H1 (cell line): ENCODE data around the gene DYNC1H1. TPM values are rescaled to one million over a fixed set of nuclear protein-coding genes. Genes with fewer than 3 reads are reported as not detected.
A peak's percentile ranks its signal among the peaks of the same experiment; 100 is the strongest.

Experiments used
- CTCF ChIA-PET: fragments of 300-600 bp; sonication (Branson Sonifier 250); formaldehyde crosslinking; loops from one replicate; lab custom pipeline; 2021; ENCODE audit not compliant: partially characterized antibody; lab: Charles Lee
- POLR2A ChIA-PET: fragments of 300-600 bp; sonication (Branson Sonifier 250); formaldehyde crosslinking; loops from one replicate; lab custom pipeline; 2021; ENCODE audit warnings: inconsistent platforms; ENCODE audit not compliant: partially characterized antibody; lab: Charles Lee
- DNase-seq, 2 experiments: peaks; one replicate each; pipeline versions ENCODE4 v3.0.0 to v3.0.0-alpha.2; 2010 to 2022; ENCODE audit warnings: low spot score in 2 of 2, low read depth in 1 of 2, mixed read lengths in 1 of 2
- FAIRE-seq: peaks from 2 replicates; lab custom pipeline; 2011; peaks lifted over from hg19 to GRCh38; lab: Jason Lieb, UNC
- H2AFZ ChIP-seq: 2 replicates; pipeline ENCODE4 v1.8.1; 2012; ENCODE audit warnings: low read length, inconsistent platforms
- H2AK5ac ChIP-seq: 2 replicates; pipeline ENCODE4 v1.6.1; 2013; ENCODE audit warnings: low read depth, low read length
- H2BK120ac ChIP-seq: replicated peaks from 2 replicates; pipeline ENCODE3; 2013; ENCODE audit warnings: low read depth, low read length, inconsistent platforms
- H2BK12ac ChIP-seq: 2 replicates; pipeline ENCODE4 v1.6.1; 2013; ENCODE audit warnings: low read depth, low read length
- H2BK15ac ChIP-seq: 2 replicates; pipeline ENCODE4 v1.6.1; 2013; ENCODE audit warnings: low read length
- H2BK20ac ChIP-seq: 2 replicates; pipeline ENCODE4 v1.6.1; 2013; ENCODE audit warnings: low read length
- H2BK5ac ChIP-seq: 2 replicates; pipeline ENCODE4 v1.6.1; 2013; ENCODE audit warnings: low read depth, low read length
- H3K14ac ChIP-seq: 2 replicates; pipeline ENCODE4 v1.6.1; 2013; ENCODE audit warnings: inconsistent platforms; ENCODE audit not compliant: insufficient read length
- H3K18ac ChIP-seq: 2 replicates; pipeline ENCODE4 v1.6.1; 2013; ENCODE audit warnings: low read length; ENCODE audit errors: extremely low read depth
- H3K23ac ChIP-seq: 2 replicates; pipeline ENCODE4 v1.6.1; 2013; ENCODE audit warnings: inconsistent platforms; ENCODE audit not compliant: insufficient read length
- H3K23me2 ChIP-seq: 2 replicates; pipeline ENCODE4 v1.6.1; 2013; ENCODE audit warnings: low read depth, low read length
- H3K27ac ChIP-seq: 2 replicates; pipeline ENCODE4 v1.6.1; 2011; ENCODE audit warnings: low read depth, low read length, inconsistent platforms
- H3K27me3 ChIP-seq, 4 experiments: replicated peaks in 1 of 4; 1 replicate in 1 of 4; 2 replicates in 3 of 4; pipeline versions ENCODE4 v1.6.1 to v1.8.1; 2011 to 2013; ENCODE audit warnings: low read length in 3 of 4, mild to moderate bottlenecking in 3 of 4, inconsistent platforms in 2 of 4, mixed read lengths in 2 of 4, moderate library complexity in 1 of 4; ENCODE audit not compliant: control insufficient read depth in 3 of 4, insufficient read depth in 3 of 4; ENCODE audit errors: extremely low read depth in 1 of 4
- H3K36me3 ChIP-seq, 4 experiments: 2 replicates each; pipeline versions ENCODE4 v1.6.1 to v1.8.1; 2011 to 2013; ENCODE audit warnings: mild to moderate bottlenecking in 4 of 4, low read length in 3 of 4, moderate library complexity in 2 of 4, control low read depth in 1 of 4, inconsistent platforms in 1 of 4; ENCODE audit not compliant: insufficient read depth in 4 of 4, control insufficient read depth in 2 of 4
- H3K4ac ChIP-seq: replicated peaks from 2 replicates; pipeline ENCODE3; 2013; ENCODE audit warnings: low read length, low read depth, mixed read lengths, inconsistent platforms; ENCODE audit not compliant: insufficient read length
- H3K4me1 ChIP-seq, 4 experiments: replicated peaks in 1 of 4; 1 replicate in 1 of 4; 2 replicates in 3 of 4; pipeline versions ENCODE4 v1.6.1 to v1.8.1; 2011 to 2013; ENCODE audit warnings: low read length in 3 of 4, inconsistent platforms in 2 of 4, mixed read lengths in 1 of 4; ENCODE audit not compliant: insufficient read depth in 4 of 4, control insufficient read depth in 3 of 4
- H3K4me2 ChIP-seq, 2 experiments: 2 replicates each; pipeline versions ENCODE4 v1.6.1 to v1.8.1; 2011 to 2013; ENCODE audit warnings: low read depth in 2 of 2, low read length in 2 of 2, control low read depth in 1 of 2, inconsistent platforms in 1 of 2, mild to moderate bottlenecking in 1 of 2; ENCODE audit not compliant: insufficient read depth in 1 of 2
- H3K4me3 ChIP-seq, 4 experiments: fragments of 200-600, 300-600 bp in 1 of 4; sonication (generic), shearing (Covaris generic), sonication (Bioruptor Twin) in 1 of 4; 2 replicates each; pipeline versions ENCODE4 v1.5.1 to v1.8.1; 2011 to 2016; ENCODE audit warnings: low read length in 4 of 4, low read depth in 3 of 4, control low read depth in 2 of 4, inconsistent platforms in 2 of 4, mild to moderate bottlenecking in 2 of 4, mixed read lengths in 1 of 4, moderate library complexity in 1 of 4; ENCODE audit not compliant: insufficient read depth in 2 of 4; ENCODE audit errors: extremely low read depth in 1 of 4
- H3K56ac ChIP-seq: replicated peaks from 2 replicates; pipeline ENCODE3; 2013; ENCODE audit warnings: low read depth, mild to moderate bottlenecking, mixed read lengths, low read length, inconsistent platforms; ENCODE audit not compliant: insufficient read length
- H3K79me1 ChIP-seq: 2 replicates; pipeline ENCODE4 v1.6.1; 2013; ENCODE audit warnings: low read depth, low read length, control low read depth
- H3K79me2 ChIP-seq, 2 experiments: 2 replicates each; pipeline versions ENCODE4 v1.6.1 to v1.8.1; 2012 to 2013; ENCODE audit warnings: low read length in 2 of 2, mild to moderate bottlenecking in 2 of 2, inconsistent platforms in 1 of 2; ENCODE audit not compliant: insufficient read depth in 2 of 2, control insufficient read depth in 1 of 2
- H3K9ac ChIP-seq, 4 experiments: replicated peaks in 1 of 4; 1 replicate in 1 of 4; 2 replicates in 3 of 4; pipeline versions ENCODE4 v1.6.1 to v1.8.1; 2011 to 2013; ENCODE audit warnings: low read depth in 3 of 4, low read length in 3 of 4, control low read depth in 2 of 4, mild to moderate bottlenecking in 2 of 4, moderate library complexity in 2 of 4, inconsistent platforms in 1 of 4; ENCODE audit errors: extremely low read depth in 1 of 4
- H3K9me3 ChIP-seq, 2 experiments: 2 replicates each; pipeline versions ENCODE4 v1.6.1 to v1.8.1; 2012 to 2013; ENCODE audit warnings: mild to moderate bottlenecking in 2 of 2, moderate library complexity in 2 of 2, control low read depth in 1 of 2, inconsistent platforms in 1 of 2, low read depth in 1 of 2, low read length in 1 of 2, mixed read lengths in 1 of 2; ENCODE audit not compliant: insufficient read depth in 2 of 2
- H4K20me1 ChIP-seq, 2 experiments: replicated peaks in 1 of 2; 2 replicates each; pipeline versions ENCODE3 to v1.8.1; 2011 to 2013; ENCODE audit warnings: inconsistent platforms in 2 of 2, low read length in 2 of 2, mild to moderate bottlenecking in 1 of 2; ENCODE audit not compliant: insufficient read depth in 2 of 2, control insufficient read depth in 1 of 2
- H4K5ac ChIP-seq: 2 replicates; pipeline ENCODE4 v1.6.1; 2013; ENCODE audit warnings: low read length, low read depth, mixed read lengths, inconsistent platforms; ENCODE audit not compliant: insufficient read length
- H4K8ac ChIP-seq: 2 replicates; pipeline ENCODE4 v1.8.0; 2013; ENCODE audit warnings: mild to moderate bottlenecking, moderate library complexity, low read length, inconsistent platforms; ENCODE audit not compliant: insufficient read depth; ENCODE audit errors: extremely low read depth
- H4K91ac ChIP-seq: replicated peaks from 2 replicates; pipeline ENCODE3; 2013; ENCODE audit warnings: low read length, mixed read lengths, inconsistent platforms; ENCODE audit not compliant: insufficient read length
- BCL11A ChIP-seq, 2 experiments: IDR thresholded peaks; one replicate each; pipeline ENCODE4 v1.6.1; 2011; ENCODE audit warnings: low read depth in 2 of 2, low read length in 2 of 2, mild to moderate bottlenecking in 2 of 2
- CEBPB ChIP-seq: IDR thresholded peaks from 2 replicates; pipeline ENCODE4 v1.6.1; 2012; ENCODE audit warnings: low read depth, low read length
- KDM4A ChIP-seq: IDR thresholded peaks from one replicate; pipeline ENCODE4 v1.7.1; 2012; ENCODE audit warnings: low read depth, mild to moderate bottlenecking, moderate library complexity, low read length, inconsistent platforms; ENCODE audit not compliant: severe bottlenecking
- SIN3A ChIP-seq, 2 experiments: IDR thresholded peaks in 1 of 2; conservative IDR thresholded peaks in 1 of 2; 2 replicates each; pipeline ENCODE4 v1.6.1; 2011 to 2012; ENCODE audit warnings: low read length in 2 of 2, improper control_type of control experiment in 1 of 2, low read depth in 1 of 2, mild to moderate bottlenecking in 1 of 2
- TBP ChIP-seq: IDR thresholded peaks from 2 replicates; pipeline ENCODE4 v1.6.1; 2011; ENCODE audit warnings: low read depth, low read length, improper control_type of control experiment
- WGBS, 2 experiments: shearing (Covaris generic) in 1 of 2; methylation state at CpG; one replicate each; pipeline versions ENCODE4 v1.1.6 to v1.1.7; 2013 to 2015; ENCODE audit warnings: low lambda C conversion rate in 2 of 2, mixed read lengths in 2 of 2, inconsistent platforms in 1 of 2, low coverage in 1 of 2, missing lambda C conversion rate in 1 of 2; ENCODE audit not compliant: insufficient replicate concordance in 2 of 2, insufficient coverage in 1 of 2, insufficient read length in 1 of 2; ENCODE audit errors: extremely low coverage in 1 of 2, missing lambda C conversion rate in 1 of 2; 5-methylcytosine and 5-hydroxymethylcytosine counted together
- polyA plus RNA-seq, 7 experiments: library from polyadenylated mRNA; depleted of rRNA in 3 of 7; stranded (reverse) in 5 of 7; unstranded in 2 of 7; fragments of >200 nt in 5 of 7; fragments of 200-250 nt in 2 of 7; gene quantifications; 1 replicate in 5 of 7; 2 replicates in 1 of 7; 4 replicates in 1 of 7; pipeline versions ENCODE4 v1.2.1 to v1.2.3, GENCODE V29; 2011 to 2013; ENCODE audit warnings: missing spikeins in 2 of 7, mixed read lengths in 2 of 7
- total RNA-seq: library from RNA; stranded (reverse); fragmentation: NEBNext Ultra II Directional; extraction: Animal tissue kit (Norgen Biotek cat#: 25700); gene quantifications from 2 replicates; pipeline ENCODE4 v1.2.1, GENCODE V29; 2021
- TF ChIP-seq, protein P1 (sequence below): IDR thresholded peaks from 2 replicates; pipeline ENCODE4 v1.6.1; 2012; ENCODE audit warnings: inconsistent platforms
- TF ChIP-seq, protein P2 (sequence below): IDR thresholded peaks from 2 replicates; pipeline ENCODE4 v1.6.1; 2011; ENCODE audit warnings: low read depth, mild to moderate bottlenecking, low read length; ENCODE audit not compliant: insufficient read depth
- TF ChIP-seq, protein P3 (sequence below), 3 experiments: IDR thresholded peaks; 1 replicate in 2 of 3; 2 replicates in 1 of 3; pipeline versions ENCODE4 v1.5.1 to v1.6.1; 2011; ENCODE audit warnings: low read length in 3 of 3, mild to moderate bottlenecking in 3 of 3, inconsistent platforms in 2 of 3, low read depth in 1 of 3, moderate library complexity in 1 of 3; ENCODE audit not compliant: insufficient read depth in 1 of 3; ENCODE audit errors: control extremely low read depth in 1 of 3

DYNC1H1 gene
- total and polyA plus RNA-seq, 2 of the 8 experiments (the other 6 are each of a cell fraction or from before 2014, with no cell fraction given): 238 to 387 TPM

- no peak for FAIRE-seq
- POLR2A ChIA-PET: interaction anchor here (0.6 to 2.1 kb wide), 12 partner anchors 9 to 343 kb away, joined by 3 to 7 read pairs (median 4); no protein-coding TSS in a partner anchor
- peak overlapping the region; percentile 85; the same call in 1 of the 2 replicates for H4K8ac ChIP-seq
- TF ChIP-seq, protein P1, sequence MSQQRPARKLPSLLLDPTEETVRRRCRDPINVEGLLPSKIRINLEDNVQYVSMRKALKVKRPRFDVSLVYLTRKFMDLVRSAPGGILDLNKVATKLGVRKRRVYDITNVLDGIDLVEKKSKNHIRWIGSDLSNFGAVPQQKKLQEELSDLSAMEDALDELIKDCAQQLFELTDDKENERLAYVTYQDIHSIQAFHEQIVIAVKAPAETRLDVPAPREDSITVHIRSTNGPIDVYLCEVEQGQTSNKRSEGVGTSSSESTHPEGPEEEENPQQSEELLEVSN: no peak
- TF ChIP-seq SIN3A (conservative IDR thresholded peaks at IDR 0.05 in 1 of 2, IDR thresholded peaks at IDR 0.05 in 1 of 2; ENCODE audit: low read depth in 1 of 2, low read length in 2 of 2) (no peak; a peak in 1 of 4 replicates), CEBPB (no peak), TBP (no peak), BCL11A (IDR thresholded peaks at IDR 0.05; ENCODE audit: low read depth in 2 of 2, low read length in 2 of 2) (no peak), KDM4A (peak; percentile 41)
- TF ChIP-seq, protein P2, sequence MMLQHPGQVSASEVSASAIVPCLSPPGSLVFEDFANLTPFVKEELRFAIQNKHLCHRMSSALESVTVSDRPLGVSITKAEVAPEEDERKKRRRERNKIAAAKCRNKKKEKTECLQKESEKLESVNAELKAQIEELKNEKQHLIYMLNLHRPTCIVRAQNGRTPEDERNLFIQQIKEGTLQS: no peak
- TF ChIP-seq, protein P3, sequence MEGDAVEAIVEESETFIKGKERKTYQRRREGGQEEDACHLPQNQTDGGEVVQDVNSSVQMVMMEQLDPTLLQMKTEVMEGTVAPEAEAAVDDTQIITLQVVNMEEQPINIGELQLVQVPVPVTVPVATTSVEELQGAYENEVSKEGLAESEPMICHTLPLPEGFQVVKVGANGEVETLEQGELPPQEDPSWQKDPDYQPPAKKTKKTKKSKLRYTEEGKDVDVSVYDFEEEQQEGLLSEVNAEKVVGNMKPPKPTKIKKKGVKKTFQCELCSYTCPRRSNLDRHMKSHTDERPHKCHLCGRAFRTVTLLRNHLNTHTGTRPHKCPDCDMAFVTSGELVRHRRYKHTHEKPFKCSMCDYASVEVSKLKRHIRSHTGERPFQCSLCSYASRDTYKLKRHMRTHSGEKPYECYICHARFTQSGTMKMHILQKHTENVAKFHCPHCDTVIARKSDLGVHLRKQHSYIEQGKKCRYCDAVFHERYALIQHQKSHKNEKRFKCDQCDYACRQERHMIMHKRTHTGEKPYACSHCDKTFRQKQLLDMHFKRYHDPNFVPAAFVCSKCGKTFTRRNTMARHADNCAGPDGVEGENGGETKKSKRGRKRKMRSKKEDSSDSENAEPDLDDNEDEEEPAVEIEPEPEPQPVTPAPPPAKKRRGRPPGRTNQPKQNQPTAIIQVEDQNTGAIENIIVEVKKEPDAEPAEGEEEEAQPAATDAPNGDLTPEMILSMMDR (IDR thresholded peaks at IDR 0.05; ENCODE audit: control extremely low read depth in 1 of 3, insufficient read depth in 1 of 3, low read depth in 1 of 3, low read length in 3 of 3): no peak
These were observed 790 bp downstream of the DYNC1H1 start for GRCh38 chr14:101965181-101965544.

More at GRCh38 chr14:101965181-101965544, 790 bp downstream of the DYNC1H1 start:
- Histone ChIP-seq H3K4ac (no peak overlapping the region), H4K20me1 (peaks cover 2 to 5% of the 10 kb centered on the region in 2 experiments), H3K23me2 (peaks cover 6% of the 10 kb centered on the region), H2BK20ac (no peak overlapping the region), H3K36me3 (peaks cover 0 to 4% (median 2%) of the 10 kb centered on the region in 4 experiments; a peak in 3 of 8 replicates), H3K27ac (peak overlapping the region; percentile 72), H2BK5ac (no peak overlapping the region), H2AK5ac (no peak overlapping the region), H3K79me2 (peaks cover 23 to 52% of the 10 kb centered on the region in 2 experiments), H2BK120ac (no peak overlapping the region), H3K4me1 (peaks cover 0 to 3% (median under 1%) of the 10 kb centered on the region in 4 experiments; a peak in 2 of 7 replicates), H3K27me3 (peaks cover 4 to 26% (median 14%) of the 10 kb centered on the region in 4 experiments), H3K79me1 (peaks cover 5% of the 10 kb centered on the region; the same call in 1 of the 2 replicates), H2BK12ac (no peak overlapping the region), H3K9me3 (no peaks in the 10 kb centered on the region), H3K4me3 (peak overlapping the region; percentile 92 to 100 (median 92)), H3K56ac (peak overlapping the region; percentile 51), H4K91ac (peak overlapping the region; percentile 17), H4K5ac (no peak overlapping the region), H3K9ac (peak overlapping the region; percentile 52 to 91 (median 88)), H3K4me2 (peak overlapping the region; percentile 89 to 94), H2AFZ (no peak overlapping the region), H3K18ac (no peak overlapping the region; the same call in 1 of the 2 replicates), H3K23ac (no peak overlapping the region), H2BK15ac (no peak overlapping the region), H3K14ac (no peak overlapping the region)
- CTCF ChIA-PET: interaction anchor here (0.6 to 1.3 kb wide), 4 partner anchors 11 to 1607 kb away, joined by 3 to 5 read pairs (median 3); no protein-coding TSS in a partner anchor
- DNase-seq: peak in 1 of 2 experiments; percentile 78
- 2% methylated on average over 26 of the region's 28 CpGs; no CpG with 5 or more reads in 1 of the 2 experiments for WGBS, 2 experiments
